Activated T-helper 1 cell treated with anti-CD3 and anti-CD28 coated beads, Interleukin-2, amount 50 U/mL, for 16 hours (primary cell): ENCODE results near the gene MRPL10.
A peak's percentile ranks its signal among the peaks of the same experiment; 100 is the strongest.

Source experiments
- DNase-seq, 2 donors: peaks; one replicate each; pipeline ENCODE4 v3.0.0-alpha.2; 2020; ENCODE audit warnings: low read depth in 1 of 2, low spot score in 1 of 2

The MRPL10 gene

DNA sequence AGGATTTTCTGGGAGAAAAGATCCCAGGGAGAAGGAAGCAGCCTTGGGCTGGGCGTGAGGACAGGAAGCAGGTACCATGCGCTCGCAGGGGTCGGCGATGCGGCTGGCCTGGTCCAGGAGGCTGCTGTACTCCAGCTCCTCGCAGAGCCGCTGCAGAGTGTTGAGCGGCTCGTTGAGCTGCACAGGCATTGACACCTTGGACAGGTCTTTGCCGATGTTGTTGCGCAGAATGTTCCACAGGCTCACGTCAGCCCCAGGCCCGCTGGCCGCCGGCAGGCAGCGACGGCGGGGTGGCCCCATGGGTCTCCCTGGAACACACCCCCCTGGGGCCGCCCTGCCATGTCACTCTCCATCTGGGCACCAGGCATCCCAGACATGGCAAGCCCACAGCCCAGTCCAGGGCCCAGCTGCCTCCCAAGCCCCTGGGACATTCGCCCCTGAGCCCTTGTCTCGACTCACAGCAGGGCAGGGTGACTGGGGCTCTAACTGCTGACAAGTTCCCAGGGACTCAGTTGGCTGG is 17.8 kb downstream of the MRPL10 start:
- no peak for DNase-seq

DNA sequence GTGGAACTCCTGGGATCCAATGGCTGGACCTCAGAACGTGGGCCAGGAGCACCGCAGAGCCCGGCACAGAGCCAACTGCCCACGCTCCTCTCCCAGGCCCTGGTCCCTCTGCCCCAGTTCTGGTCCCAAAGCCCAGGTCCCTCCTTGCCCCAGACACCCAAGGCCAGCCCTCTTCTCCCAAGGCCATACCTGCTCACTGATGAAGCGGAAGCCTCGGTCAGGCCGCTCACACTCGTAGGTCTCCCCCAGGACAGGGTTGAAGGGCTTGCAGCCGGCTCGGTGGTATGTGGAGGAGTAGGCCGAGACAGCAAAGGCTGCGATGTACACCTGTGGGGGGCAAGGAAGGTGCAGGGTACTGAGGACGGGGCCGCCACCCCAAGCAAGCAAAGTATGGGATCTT is 18.3 kb downstream of the MRPL10 start:
- no peak for DNase-seq

DNA sequence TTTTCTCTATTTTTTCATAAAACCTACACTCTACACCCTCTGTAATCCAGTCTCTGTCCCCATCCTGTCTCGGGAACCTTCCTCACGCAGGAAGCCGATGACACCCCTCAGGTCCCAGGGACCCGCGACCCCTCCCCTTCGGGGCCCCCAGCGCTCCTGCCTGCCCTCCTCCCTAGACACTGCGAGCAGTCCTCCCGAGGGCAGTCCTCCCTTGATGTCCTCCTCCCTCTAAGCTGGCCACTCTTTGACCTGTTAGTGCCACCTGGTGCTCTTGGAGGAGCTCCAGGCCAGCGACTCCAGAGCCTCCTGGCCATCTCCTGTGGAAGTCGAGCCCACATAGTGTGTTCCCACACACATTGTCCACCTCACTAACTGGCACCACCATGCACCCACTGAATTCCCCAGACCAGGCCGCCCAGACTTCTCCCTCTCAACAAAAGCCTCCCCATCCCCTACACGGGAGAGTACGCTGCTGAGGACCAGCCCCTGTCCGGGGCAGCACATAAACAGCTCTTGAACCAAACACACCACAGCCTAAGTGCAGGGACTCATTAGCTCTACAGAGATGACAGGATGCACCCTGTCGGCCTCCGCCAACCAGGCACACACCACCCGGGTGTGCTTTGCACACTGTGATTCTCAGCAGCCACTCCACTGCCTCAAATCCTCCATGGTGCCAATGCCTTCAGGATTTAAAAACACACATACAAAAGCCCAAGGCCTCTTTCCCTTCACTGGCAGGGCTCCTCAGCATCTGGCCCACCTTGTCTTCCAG is 19.0 kb downstream of the MRPL10 start:
- no peak for DNase-seq

DNA sequence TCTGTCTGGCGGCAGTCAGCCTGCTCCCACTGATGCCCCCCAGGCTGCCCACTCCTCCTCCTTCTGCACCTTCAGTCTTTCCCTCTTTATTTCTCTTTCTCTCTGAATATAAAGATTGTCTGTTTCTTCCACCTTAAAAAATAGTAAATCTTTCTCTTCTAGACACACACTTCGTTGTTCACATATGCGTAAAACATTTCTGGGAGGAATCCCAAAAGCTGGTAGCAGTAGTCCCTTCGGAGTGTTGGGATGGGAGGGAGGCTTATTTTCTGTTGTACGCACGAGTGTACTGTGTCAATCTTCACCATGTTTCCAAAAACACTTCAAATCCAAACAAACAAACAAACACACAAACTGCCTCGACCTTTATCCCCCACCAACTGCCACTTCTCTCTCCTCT is 19.6 kb downstream of the MRPL10 start:
- DNase-seq, result no peak

DNA sequence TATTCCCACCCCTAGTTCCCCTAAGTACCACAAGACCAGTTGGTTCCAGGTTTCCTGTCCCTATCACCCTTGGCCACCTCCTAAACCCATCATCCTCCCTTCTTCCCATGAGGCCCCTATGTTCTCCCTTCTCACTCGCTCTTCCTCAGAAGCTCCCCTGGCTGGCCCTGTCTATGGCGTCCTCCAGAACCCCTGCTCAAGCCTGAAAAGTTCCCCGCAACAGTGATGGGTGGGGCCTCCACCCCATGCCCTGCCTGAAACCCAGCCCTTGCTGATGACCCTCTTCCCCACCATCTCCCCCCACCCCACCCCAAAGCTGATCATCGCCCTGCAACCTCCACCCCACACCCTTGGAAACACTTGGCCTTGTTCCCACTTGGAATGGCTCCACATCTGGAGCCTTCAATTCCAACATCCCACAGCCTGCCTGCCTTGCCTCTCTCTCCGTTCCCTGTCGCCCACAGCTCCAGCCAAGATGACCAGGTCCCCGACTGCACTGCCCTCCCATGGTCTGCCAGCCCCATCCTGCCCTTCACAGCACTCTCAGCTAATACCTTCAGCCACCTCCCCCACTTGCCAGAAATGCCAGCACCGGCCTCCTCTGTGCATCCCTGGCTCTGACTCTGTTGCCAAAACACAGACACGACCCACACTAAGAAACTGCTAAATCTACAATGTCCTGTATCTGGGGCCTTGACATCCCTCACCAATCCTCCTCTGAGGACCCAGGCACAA is 20.3 kb downstream of the MRPL10 start:
- no peak for DNase-seq

DNA sequence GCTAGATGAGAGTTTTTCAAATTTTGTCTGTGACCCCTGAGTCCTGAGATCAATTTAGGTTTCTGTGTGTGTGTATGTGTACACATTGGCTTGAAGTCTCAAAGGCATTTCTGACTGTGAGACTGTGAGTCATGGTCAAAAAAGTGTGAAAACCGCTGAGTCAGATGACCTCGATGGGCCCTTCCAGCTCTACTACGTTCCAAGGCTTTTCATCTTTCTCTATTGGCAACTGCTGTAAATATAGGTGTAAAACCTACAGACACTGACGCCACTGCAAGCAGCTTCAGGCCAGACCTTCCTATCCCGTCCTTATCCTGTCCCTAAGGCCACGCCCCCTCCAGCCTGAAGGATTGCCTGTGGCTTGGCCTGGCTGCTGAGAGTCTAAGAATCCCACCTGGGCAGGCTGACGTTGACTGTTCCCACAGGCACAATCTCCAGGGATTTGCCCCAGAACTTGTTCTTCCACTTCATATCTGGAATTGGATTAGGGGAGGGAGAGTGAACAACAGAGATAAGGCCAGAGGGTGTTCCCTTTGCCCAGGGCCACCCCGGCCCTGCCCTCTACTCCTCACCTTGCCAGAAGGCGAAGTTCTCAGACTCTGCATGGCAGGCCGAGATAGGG is 21.0 kb downstream of the MRPL10 start:
- DNase-seq, result no peak

DNA sequence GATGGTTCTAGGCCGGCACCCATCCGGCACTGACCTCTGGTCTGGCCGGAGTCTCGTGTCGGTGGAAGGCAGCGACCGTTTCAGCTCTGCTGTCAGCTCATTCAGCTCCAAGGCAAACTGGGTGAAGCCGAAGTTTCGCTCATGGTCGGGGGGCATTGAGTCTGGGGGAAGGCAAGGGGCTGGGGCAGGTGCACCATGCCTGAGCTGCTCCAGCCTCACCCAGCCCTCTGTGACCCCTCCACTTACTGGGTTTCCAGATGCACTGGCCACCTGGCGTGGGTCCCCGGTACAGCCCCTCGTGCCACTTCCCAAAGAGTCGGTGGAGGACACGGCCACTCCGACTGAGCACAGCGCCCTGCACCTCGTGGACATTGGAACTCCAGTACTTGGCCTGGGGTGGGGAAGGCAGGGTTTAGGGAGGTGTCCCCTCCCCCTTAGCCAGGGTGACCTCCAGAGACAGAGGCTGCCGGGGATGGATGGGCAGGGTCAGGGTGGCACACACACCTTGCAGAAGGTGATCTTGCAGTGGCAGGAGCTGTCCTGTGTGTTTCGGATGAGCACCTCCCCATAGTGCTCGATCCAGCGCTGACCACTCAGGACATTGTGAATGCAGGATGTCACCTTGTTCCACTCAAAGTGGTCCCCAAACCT is 22.4 kb downstream of the MRPL10 start:
- no peak for DNase-seq

DNA sequence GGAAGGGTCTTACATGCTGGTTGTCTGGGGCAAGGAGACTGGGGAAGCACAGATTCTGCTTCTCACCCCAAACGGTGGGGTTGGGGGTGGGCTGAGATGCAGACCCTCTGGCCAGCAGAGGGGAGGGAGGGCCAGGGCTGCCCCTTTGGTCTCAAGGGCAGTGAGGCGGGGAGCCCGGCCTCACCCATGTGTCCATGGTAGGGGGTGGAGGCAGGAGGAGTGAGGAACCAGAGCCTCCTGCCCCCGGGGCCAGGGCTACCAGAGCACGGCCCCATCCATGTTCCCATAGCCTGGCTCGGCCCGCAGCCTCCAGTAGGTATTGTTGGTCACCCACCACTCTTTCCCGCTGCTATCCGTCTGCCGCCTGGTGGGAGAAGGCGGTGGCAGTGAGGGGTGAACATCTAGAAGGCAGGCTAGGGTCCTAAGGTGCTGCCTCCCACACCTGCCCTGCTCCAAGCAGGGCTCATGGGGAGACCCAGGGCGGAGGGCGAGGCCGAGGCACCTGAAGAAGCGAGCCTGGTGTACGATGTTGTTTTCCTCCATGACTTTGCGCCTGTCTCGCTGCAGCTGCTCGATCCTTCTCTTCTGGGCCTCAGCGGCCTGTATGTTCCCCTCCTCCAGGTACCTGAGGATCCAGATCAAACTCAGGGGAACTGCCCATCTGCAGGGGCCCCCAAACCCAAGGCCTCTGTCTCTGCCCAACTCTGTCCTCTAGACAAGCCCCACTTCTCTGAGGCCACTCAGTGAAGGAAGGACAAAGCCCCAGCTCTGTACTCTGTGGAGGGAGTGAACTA is 23.1 kb downstream of the MRPL10 start:
- no peak for DNase-seq

DNA sequence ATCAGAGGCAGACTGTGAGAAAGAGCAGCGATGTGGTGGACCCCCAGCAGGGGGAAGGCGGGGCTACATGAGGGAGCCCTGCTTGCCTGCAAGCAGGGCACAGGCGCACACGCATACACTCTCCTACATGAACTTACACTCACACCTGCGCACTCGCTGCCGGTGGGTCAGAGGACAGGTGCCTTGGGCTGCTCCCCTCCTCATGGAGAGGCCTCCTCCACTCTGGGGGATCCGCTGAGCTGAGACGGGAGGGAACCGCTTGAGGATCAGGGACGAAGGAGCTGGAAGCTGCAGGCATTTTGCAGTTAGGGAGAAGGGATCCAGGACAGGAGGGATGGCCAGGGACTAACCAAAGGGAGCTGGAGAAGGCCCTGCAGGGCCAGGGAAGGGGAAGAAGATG is 23.9 kb downstream of the MRPL10 start:
- no peak for DNase-seq

DNA sequence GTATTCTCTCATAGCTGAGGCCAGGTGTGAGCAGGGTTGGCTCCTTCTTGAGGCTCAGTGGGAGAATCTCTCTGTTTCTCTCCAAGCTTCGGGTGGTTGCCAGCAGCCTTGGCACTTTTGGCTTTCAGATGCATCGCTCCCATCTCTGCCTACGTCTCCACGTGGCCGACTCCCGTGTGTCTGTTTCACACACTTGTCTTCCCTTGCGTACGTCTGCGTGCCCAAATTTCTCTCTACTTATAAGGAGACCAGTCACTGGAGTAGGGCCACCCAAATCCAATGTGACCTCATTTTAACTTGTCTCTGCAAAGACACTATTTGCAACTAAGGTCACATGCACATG is 24.5 kb downstream of the MRPL10 start:
- DNase-seq, result no peak

DNA sequence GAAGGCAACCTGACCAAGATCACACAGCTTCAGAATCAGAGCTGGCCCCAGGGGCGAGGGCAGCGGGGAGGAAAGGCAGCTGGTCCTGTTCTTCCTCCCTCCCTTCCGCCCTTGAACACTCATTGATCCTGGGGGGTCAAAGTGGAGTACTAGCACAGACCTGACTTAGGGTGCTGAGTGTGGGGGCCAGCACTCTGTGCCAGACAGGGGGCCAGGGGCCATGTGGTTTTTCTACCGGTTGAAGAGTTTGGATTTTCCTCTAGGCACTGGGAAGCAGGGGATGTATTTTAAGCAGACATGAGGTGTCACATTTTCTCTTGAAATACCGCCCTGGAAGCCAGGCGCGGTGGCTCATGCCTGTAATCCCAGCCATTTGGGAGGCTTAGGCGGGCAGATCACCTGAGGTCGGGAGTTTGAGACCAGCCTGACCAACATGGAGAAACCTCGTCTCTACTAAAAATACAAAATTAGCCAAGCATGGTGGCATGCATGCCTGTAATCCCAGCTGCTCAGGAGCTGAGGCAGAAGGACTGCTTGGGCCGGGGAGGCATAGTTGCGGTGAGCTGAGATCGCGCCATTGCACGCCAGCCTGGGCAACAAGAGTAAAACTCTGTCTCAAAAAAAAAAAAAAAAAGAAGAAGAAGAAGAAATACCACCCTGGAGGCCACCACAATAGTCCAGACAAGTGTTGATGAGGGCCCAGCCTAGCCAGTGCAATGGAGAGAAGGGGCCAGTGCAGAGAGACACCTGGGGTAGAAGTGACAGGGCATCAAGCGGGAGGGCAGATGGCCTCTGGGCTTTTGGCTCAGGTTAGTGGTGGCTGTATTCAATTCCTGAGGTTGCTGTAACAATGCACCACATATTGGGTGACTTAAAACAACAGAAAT is 25.1 kb downstream of the MRPL10 start:
- DNase-seq, result no peak

DNA sequence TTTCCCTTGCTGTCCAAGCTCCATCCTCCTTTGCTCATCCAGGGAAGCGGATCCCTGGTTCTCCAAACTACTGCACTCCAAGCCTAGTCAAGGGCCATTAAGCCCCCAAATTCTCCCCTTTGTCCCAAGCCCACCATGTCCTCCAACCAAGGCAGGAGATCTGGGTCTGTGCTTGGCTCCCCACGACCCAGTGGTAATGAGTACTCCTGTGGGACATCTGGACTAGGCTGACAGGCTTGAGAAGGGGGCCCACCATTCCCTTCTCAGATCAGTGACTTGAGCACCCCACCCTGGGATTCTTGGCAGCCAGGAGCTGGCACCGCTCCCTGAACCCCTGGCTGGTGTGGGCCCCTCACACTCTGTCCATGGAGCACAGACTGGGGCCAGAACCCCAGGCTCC is 26.9 kb downstream of the MRPL10 start:
- no peak for DNase-seq

DNA sequence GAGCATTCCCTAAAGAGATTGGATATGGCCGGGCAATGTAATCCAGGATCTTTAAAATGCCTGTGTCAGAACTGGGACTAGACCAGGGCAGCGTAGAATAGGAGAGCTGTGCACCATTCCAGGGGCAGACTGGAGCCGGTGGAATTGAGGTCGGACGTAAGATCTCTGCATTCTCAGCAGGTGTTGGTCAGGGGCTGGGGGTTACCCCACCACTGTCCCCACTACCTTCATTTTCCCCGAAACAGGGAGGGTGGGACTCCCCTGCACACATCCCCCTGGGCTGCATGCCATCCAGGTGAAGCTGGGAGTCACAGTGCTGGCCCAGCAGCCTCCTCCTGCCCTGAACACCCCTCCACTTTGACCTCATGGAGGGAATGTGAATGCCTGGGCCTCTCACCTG is 27.6 kb downstream of the MRPL10 start:
- DNase-seq, result no peak

DNA sequence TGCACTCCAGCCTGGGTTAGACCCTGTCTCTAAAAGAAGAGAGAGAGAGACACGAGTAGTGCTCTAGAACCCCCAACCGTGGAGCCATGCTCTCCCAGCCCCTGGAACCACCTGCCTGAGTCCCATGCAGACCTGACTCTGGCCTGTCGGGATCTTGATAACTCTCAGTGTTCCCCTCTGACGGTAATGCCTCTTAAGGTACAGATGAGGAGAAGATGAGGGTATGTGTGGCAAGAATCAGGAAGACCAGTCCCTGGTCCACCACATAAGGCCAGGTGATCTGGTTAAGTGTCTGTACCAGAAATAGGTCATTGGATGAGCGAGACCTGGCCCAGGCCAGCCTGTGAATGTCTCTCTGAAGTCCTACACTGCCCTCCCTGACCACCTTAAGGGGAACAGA is 28.1 kb downstream of the MRPL10 start:
- no peak for DNase-seq

DNA sequence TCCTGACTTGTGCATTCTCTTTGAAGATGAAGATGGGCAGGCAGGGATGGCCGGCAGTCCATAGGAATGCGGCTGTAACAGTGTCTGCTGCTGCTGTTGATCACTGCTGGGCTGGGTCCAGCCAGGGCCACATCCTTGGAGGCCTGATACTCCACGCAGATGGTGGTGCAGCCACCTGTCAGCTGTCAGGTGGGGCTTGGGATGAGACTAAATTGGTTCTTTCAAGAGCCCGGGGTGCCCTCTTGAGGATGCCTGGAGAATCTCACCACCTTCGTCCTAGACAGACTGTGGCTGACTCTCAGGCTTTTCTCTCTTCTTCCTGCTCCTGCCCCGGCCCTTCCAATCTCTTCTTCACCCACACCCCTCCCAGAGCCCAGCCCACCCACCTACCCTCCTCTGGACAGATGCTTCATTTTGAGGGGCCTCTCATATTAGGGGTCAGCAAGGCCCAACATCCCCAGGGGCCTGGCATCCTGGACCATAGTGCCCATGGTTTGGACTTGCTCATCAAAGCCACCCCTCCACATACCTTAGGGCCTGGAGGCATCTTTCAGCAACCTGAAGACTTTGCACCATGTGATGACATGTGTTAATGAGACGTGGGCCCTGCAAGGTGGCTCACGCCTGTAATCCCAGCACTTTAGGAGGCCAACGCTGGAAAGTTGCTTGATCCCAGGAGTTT is 28.9 kb downstream of the MRPL10 start:
- peak in 1 of 2 donors; percentile 25 for DNase-seq

DNA sequence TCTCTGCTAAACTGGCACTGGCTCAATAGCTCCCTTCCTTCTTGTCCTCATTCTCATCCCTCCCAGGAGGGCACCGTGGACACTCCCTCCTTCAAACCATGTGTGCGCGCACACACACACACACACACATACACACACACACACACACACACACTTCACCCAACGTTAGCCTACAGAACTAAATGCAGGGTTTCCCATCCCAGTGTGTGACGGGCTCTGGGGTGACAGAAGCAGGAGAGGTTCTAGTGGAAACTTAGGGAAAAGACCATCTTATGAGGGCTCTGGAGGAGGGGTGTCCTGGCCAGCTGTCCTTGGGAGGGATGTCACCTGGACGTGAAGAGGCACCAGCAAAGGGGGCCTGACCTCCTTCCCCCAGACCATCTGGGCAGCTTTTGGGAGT is 29.4 kb downstream of the MRPL10 start:
- no peak for DNase-seq

DNA sequence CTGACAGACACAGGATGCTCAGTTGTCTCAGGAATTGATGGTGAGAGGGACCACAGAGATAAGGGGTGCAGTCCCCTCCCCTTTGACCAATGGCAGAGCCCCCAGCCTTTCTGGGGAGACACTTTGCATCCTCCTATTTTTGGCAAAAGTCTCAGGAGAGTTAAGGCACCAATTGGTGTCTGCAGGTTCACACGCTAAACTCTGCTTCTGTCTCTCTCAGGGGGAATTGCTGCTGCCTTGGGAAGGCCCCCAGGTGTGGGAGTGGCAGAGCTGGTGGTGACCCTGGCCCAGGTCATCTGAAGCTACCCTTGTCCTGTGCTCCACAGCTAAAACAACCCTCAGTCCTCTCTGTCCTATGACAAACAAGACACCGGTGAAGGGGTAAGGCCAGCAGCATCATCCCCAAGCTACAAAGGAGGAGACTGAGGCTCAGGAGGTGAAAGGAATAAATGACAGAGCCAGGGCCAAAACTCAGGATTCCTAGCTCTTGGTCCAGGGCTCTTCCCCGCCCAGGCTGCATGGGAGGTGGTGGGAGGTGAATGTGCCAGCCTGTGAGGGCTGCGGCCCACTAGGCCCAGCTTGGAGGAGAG is 30.1 kb downstream of the MRPL10 start:
- DNase-seq, result no peak

DNA sequence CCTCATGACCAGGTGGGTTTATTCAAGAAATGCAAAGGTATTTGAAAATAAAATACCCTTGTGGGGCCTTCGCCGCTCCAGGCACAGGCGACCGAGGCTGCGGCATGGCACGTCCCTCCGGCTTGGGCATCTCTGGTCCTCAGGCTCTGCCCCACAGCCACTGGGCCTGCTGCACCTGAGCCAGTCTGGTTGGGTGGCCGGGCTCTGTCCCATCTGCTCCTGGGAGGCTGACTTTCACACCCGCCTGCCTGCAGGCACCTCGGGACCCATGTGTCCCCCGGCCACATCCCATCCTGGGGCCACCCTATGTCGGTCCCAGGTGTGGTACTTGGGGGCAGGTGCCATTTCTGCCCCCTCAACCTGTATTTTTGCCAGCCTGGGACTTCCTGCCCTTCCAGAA is 30.7 kb downstream of the MRPL10 start:
- no peak for DNase-seq

DNA sequence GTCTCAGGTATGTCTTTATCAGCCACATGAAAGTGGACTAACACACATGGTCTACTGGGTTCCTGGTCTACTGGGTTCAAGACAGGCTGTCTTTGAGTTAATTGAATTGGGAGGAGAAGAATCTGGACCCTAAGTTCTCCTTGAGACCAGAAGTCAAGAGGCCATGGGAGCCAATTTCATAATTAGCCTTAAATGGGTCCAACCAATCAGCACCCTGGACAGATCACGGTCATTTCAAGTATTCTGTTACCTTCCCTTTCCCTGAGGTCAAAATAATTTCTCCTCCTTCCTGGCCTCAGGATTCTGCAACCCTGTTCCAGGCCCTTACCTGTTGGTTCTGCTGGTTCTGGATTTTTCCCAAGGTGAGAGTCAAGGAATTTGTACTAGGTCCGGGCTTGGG is 33.5 kb downstream of the MRPL10 start:
- no peak for DNase-seq
